CD4-positive, alpha-beta T cell treated with Interleukin-4 for 4 hours (primary cell): ENCODE measurements around the gene MUC15.

Experiments
- DNase-seq: peaks from one replicate; pipeline ENCODE4 v3.0.0-alpha.2; 2020

Gene MUC15

GRCh38 chr11:26573896-26574295 is 1.8 kb upstream of the MUC15 start:
- DNase-seq: no peak

- no peak for DNase-seq
Observed at GRCh38 chr11:26572770-26573402, 823 bp upstream of the MUC15 start.

DNA sequence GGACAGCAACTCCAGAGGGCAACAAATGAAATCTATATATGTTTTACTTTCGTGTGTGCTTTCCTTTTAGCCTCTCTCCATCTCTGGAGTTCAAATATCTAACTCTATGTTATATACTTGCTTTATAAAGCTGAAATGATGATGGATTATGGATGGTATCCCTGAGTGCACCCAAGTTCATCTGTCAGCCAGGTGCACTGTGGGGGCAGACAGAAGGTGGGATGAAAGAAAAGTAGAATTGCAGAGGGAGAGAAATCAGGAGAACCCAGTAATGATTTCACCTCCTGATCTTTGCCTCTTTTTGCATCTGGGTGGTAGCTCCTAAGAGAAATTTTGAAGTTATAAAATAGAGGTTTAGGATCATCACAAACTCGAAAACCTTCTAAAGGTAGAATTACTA is 2.4 kb downstream of the MUC15 start:
- DNase-seq: no peak

GRCh38 chr11:26558190-26558589 is 13.9 kb downstream of the MUC15 start:
- DNase-seq: no peak

DNA sequence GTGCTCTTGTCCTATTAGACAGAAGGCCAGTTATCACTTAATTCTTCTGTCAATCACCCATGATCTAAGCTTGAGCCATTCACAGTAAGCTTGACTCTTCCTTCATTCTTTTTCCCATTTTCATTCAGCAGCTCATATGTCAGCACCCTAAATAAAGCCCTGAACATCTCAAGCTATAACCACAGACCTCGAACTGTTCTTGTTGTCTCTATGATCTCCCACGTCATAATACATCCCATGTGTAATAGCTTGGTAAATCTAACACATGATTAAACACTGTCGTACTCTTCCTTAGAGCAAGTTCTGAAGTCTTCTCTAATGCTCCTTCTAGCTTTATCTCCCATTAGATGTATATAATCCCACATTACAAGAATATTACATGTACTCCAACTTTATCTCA is 14.4 kb downstream of the MUC15 start:
- DNase-seq: no peak

GRCh38 chr11:26556582-26556981 is 15.5 kb downstream of the MUC15 start:
- no peak for DNase-seq

- DNase-seq: no peak
Observed at GRCh38 chr11:26554455-26554854, 17.6 kb downstream of the MUC15 start.

DNA sequence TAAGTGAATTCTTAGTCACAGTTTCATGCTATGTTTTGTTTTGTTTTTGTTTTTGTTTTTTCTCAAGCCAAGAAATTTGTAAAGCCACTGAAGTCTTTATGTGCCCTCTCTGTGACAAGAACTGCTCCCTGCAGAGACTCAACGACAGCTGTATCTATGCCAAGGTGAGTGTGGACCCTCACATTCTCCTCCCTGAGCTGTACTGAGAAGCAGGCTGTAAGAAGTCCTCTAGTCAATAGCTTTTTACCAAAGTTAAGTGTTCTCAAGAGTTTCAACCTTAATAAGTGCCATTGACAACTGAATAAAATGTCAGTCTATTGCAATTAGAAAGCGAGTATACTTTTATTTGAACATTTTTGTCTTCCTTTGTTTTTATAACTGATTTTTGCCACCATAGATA is 18.9 kb downstream of the MUC15 start:
- no peak for DNase-seq

DNA sequence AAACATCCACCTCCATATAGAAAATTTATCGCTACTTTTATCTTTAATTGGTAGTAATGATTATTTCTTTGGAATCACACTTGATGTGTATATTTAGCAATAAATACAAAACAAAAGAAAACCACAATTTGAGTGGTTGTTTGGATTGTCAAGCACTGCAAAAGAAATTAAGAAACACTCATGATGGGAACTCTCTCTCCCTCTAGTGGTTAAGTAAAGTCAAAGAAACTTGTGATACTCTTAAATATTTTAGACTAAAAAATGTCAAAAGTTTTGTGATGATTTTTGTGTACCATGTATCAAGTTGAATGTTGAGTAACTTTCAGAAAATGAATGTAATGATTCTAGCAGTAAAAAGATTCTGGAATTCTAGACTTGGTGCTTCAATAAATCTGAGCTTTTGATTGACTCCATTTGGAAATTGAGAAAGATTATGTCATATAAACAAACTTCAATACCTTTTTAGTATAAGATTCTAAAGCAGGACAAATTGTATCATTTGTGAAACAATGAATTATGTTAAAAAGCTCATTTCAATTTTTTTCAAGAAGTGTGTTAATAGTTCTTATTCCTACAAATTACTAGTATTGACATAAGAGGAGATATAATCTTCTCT is 20.8 kb downstream of the MUC15 start:
- DNase-seq: no peak

- no peak for DNase-seq
Observed at GRCh38 chr11:26550022-26550421, 22.0 kb downstream of the MUC15 start.

GRCh38 chr11:26549176-26549575 is 22.9 kb downstream of the MUC15 start:
- DNase-seq: no peak

GRCh38 chr11:26541870-26542269 is 30.2 kb downstream of the MUC15 start:
- DNase-seq: no peak

- no peak for DNase-seq
Observed at GRCh38 chr11:26539517-26539916, 32.5 kb downstream of the MUC15 start.

- DNase-seq: no peak
Observed at GRCh38 chr11:26537341-26537740, 34.7 kb downstream of the MUC15 start.

DNA sequence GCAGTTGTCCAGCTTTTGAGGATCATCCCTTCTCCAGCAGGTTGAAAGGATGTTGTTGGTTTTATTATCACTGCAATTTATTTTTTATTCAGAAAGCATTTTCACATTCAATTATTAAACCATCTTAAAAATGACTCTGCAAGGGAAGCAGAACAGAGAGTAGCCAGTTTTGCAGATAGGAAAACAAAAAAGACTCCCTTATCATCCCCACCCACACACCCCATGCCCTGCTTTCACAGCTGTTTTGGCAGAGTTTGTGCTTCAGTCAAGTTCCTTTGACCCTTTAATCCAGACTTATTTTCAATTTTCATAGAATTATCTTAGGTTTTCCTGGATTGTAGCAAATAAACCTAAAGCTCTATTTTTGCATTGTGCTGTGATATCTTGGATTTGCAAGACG is 44.4 kb downstream of the MUC15 start:
- no peak for DNase-seq

DNA sequence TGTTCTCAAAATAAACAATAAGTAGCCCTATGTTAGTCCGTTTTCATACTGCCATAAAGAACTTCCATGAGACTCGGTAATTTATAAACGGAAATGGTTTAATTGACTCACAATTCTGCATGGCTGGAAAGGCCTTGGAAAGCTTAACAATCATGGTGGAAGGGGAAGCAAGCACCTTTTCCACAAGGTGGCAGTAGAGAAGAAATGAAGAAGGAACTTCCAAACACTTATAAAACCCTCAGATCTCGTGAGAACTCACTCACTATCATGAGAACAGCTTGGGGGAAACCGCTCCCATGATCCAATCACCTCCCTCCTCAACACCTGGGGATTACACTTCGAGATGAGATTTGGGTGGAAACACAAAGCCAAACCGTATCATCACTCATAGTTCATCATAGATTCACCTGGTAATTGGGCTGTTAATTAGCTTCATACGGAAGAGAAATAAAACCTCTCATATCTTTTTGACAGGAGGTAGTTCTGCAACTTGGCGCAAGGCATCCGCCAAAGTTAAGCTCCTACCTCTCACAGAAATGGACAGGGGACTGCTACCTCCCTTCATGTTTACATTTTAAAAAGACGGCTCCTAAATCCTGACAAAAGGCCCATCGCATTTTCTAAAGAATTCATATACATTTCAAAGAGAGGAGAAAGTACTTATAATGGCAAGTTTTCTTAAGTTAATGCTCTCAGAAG is 49.0 kb downstream of the MUC15 start:
- no peak for DNase-seq

- no peak for DNase-seq
Observed at GRCh38 chr11:26519469-26519868, 52.6 kb downstream of the MUC15 start.

DNA sequence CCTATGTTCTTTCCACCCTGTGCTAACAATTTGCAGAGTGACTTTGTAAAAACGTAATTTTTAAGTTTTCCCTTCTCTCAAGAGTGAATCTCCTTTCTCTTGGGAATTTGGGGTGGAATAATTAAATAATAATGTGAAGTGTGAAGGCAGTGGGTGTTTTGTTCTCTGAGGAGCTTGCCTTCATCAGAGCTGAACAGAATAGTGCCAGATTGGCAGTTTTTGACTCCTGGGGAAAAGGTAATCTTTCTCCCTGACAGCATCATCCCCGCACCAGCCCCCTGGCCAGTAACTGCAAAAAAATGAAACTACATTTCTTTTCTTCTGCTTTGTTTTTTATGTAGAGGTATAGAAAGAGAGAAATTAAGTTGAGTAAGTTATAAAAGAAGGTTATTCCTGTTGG is 59.9 kb downstream of the MUC15 start:
- DNase-seq: no peak

DNA sequence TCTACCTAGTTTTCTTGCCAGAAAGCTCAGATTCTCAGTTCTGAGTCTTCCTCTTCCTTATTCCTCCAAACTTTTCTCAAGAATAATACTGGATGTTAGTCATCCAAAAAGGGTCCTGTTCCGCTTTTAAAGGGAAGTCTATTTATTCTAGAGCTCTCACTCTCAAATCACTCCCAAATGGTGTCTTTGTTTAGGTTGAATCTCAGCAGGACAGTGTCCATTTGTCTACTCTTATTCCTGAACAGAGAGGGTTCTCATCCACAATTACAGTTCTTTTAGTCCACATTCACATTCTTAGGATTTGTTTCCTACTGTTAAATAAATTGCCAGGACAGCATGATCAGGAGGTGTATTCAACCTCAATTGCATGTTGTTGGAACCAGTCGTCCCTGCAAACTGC is 61.3 kb downstream of the MUC15 start:
- no peak for DNase-seq

DNA sequence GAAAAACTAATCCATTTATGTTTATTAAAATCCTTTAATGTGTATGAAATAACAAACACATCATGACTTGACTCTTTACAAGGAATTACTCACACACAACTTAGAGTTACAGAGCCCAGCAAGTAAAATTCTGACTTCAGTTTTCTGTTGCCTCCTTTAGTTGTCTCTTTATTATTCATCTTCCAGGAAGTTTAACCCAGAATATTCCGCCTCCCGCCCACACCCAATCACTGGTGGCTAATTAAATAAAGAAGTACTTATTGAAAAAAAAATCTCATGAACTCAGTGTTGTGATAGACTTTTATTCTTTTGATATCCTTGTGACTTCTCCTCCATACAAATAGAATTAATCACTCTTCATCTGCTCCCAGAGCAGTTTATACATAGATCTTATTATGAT is 61.9 kb downstream of the MUC15 start:
- no peak for DNase-seq
